Activated CD8-positive, alpha-beta T cell treated with anti-CD3 and anti-CD28 coated beads, Interleukin-2, amount 10 ng/mL, durations not matched to agents 7 days and 5 days (primary cell): ENCODE measurements around the gene LRFN2. TPM values are rescaled to one million over a fixed set of nuclear protein-coding genes. Genes with fewer than 3 reads are reported as not detected.

Source experiments
- ATAC-seq: fragments of 150-1000 bp; cut with Tn5 transposase; one replicate; pipeline ENCODE4 v1.10.0; 2021; ENCODE audit warnings: moderate library complexity
- CTCF ChIA-PET: fragments of 350-600 bp; sonication (Branson Sonifier 250); formaldehyde crosslinking; loops from one replicate; lab custom pipeline; 2021; ENCODE audit warnings: antibody characterized with exemption; lab: Charles Lee
- POLR2A ChIA-PET: fragments of 350-600 bp; sonication (Branson Sonifier 250); formaldehyde crosslinking; loops from one replicate; lab custom pipeline; 2021; ENCODE audit warnings: antibody characterized with exemption; lab: Charles Lee
- DNase-seq: peaks from one replicate; pipeline ENCODE4 v3.0.0-alpha.2; 2020
- H3K27ac Mint-ChIP-seq: one replicate; pipeline ENCODE4 v1.8.0; 2021; ENCODE audit warnings: mild to moderate bottlenecking, mixed read lengths
- H3K27me3 Mint-ChIP-seq: one replicate; pipeline ENCODE4 v1.8.0; 2021; ENCODE audit warnings: low read depth, mixed read lengths
- H3K36me3 Mint-ChIP-seq: one replicate; pipeline ENCODE4 v1.8.0; 2021; ENCODE audit warnings: low read depth, mixed read lengths
- H3K4me1 Mint-ChIP-seq: one replicate; pipeline ENCODE4 v1.8.0; 2021; ENCODE audit warnings: low read depth, mixed read lengths
- H3K4me3 Mint-ChIP-seq: one replicate; pipeline ENCODE4 v1.8.0; 2021; ENCODE audit warnings: mild to moderate bottlenecking, mixed read lengths
- H3K9me3 Mint-ChIP-seq: one replicate; pipeline ENCODE4 v1.8.0; 2022; ENCODE audit warnings: mixed read lengths; ENCODE audit not compliant: insufficient read depth
- total RNA-seq, 2 experiments: library from RNA; stranded (reverse); gene quantifications; one replicate each; pipeline ENCODE4 v1.2.3, GENCODE V29; 2021

Gene LRFN2
- total RNA-seq, 2 experiments from 2014 or later, result not detected

- POLR2A ChIA-PET, result no interaction called here
- Mint-ChIP-seq H3K27ac (no peak overlapping the region), H3K4me3 (peak overlapping the region; percentile 43), H3K36me3 (no peaks in the 10 kb centered on the region), H3K9me3 (no peaks in the 10 kb centered on the region), H3K4me1 (peaks cover 34% of the 10 kb centered on the region), H3K27me3 (peaks cover 43% of the 10 kb centered on the region)
- ATAC-seq, result no peak
- DNase-seq, result peak; percentile 22
- CTCF ChIA-PET, result interaction anchor here (1.5 kb wide), 1 partner anchor 257 kb away, joined by 3 read pairs; no protein-coding TSS in a partner anchor
These were observed 1.4 kb downstream of the LRFN2 start for GRCh38 chr6:40585651-40586269.

GRCh38 chr6:40585223-40585622, 1.9 kb downstream of the LRFN2 start:
- ATAC-seq (no peak), DNase-seq (no peak)
- H3K27me3 Mint-ChIP-seq, result peaks cover 40% of the 10 kb centered on the region
- POLR2A ChIA-PET, result no interaction called here
- H3K36me3 Mint-ChIP-seq, result no peaks in the 10 kb centered on the region
- CTCF ChIA-PET, result interaction anchor here (1.5 kb wide), 1 partner anchor 257 kb away, joined by 3 read pairs; no protein-coding TSS in a partner anchor
- H3K4me1 Mint-ChIP-seq, result peaks cover 34% of the 10 kb centered on the region
- no peaks in the 10 kb centered on the region for H3K9me3 Mint-ChIP-seq
- no peak overlapping the region for H3K27ac Mint-ChIP-seq
- no peak overlapping the region for H3K4me3 Mint-ChIP-seq

GRCh38 chr6:40584741-40585140, 2.4 kb downstream of the LRFN2 start:
- POLR2A ChIA-PET, result no interaction called here
- ATAC-seq (no peak), DNase-seq (no peak)
- no peaks in the 10 kb centered on the region for H3K9me3 Mint-ChIP-seq
- peaks cover 39% of the 10 kb centered on the region for H3K27me3 Mint-ChIP-seq
- H3K4me1 Mint-ChIP-seq, result peaks cover 34% of the 10 kb centered on the region
- CTCF ChIA-PET, result interaction anchor here (1.5 kb wide), 1 partner anchor 256 kb away, joined by 3 read pairs; no protein-coding TSS in a partner anchor
- H3K27ac Mint-ChIP-seq, result no peak overlapping the region
- no peak overlapping the region for H3K4me3 Mint-ChIP-seq
- H3K36me3 Mint-ChIP-seq, result no peaks in the 10 kb centered on the region

GRCh38 chr6:40583709-40584108, 3.5 kb downstream of the LRFN2 start:
- H3K27ac Mint-ChIP-seq, result peak overlapping the region; percentile 58
- ChIA-PET CTCF (interaction anchor here (1.1 kb wide), 1 partner anchor 34 kb away, joined by 4 read pairs; no protein-coding TSS in a partner anchor), POLR2A (no interaction called here)
- H3K4me3 Mint-ChIP-seq, result no peak overlapping the region
- DNase-seq (peak; percentile 36), ATAC-seq (no peak)
- peaks cover 33% of the 10 kb centered on the region for H3K27me3 Mint-ChIP-seq
- H3K9me3 Mint-ChIP-seq, result no peaks in the 10 kb centered on the region
- peaks cover 34% of the 10 kb centered on the region for H3K4me1 Mint-ChIP-seq
- no peaks in the 10 kb centered on the region for H3K36me3 Mint-ChIP-seq

GRCh38 chr6:40582892-40583291, 4.3 kb downstream of the LRFN2 start:
- CTCF ChIA-PET, result interaction anchor here (1.1 to 1.6 kb wide), 2 partner anchors 33 to 254 kb away, joined by 4 read pairs; no protein-coding TSS in a partner anchor
- DNase-seq (peak; percentile 26), ATAC-seq (no peak)
- Mint-ChIP-seq H3K27me3 (peaks cover 27% of the 10 kb centered on the region), H3K4me1 (peaks cover 34% of the 10 kb centered on the region), H3K36me3 (no peaks in the 10 kb centered on the region), H3K27ac (no peak overlapping the region), H3K9me3 (no peaks in the 10 kb centered on the region), H3K4me3 (no peak overlapping the region)
- POLR2A ChIA-PET, result no interaction called here

GRCh38 chr6:40579101-40579500, 8.1 kb downstream of the LRFN2 start:
- no peaks in the 10 kb centered on the region for H3K9me3 Mint-ChIP-seq
- CTCF ChIA-PET, result no interaction called here
- no peak overlapping the region for H3K27ac Mint-ChIP-seq
- no peak for DNase-seq
- POLR2A ChIA-PET, result no interaction called here
- no peaks in the 10 kb centered on the region for H3K36me3 Mint-ChIP-seq
- no peak for ATAC-seq
- peaks cover 10% of the 10 kb centered on the region for H3K4me1 Mint-ChIP-seq
- no peak overlapping the region for H3K4me3 Mint-ChIP-seq
- H3K27me3 Mint-ChIP-seq, result peaks cover 1% of the 10 kb centered on the region

GRCh38 chr6:40577672-40578071, 9.5 kb downstream of the LRFN2 start:
- Mint-ChIP-seq H3K36me3 (no peaks in the 10 kb centered on the region), H3K9me3 (no peaks in the 10 kb centered on the region)

GRCh38 chr6:40573221-40573620, 13.9 kb downstream of the LRFN2 start:
- Mint-ChIP-seq H3K27ac (no peak overlapping the region), H3K4me3 (no peak overlapping the region), H3K9me3 (no peaks in the 10 kb centered on the region), H3K27me3 (no peaks in the 10 kb centered on the region), H3K36me3 (no peaks in the 10 kb centered on the region), H3K4me1 (no peaks in the 10 kb centered on the region)
- ChIA-PET CTCF (interaction anchor here (1.8 kb wide), 1 partner anchor 14 kb away, joined by 5 read pairs; the partner anchor contains the start of gene LRFN2), POLR2A (no interaction called here)
- DNase-seq (no peak), ATAC-seq (no peak)

More at GRCh38 chr6:40577672-40578071, 9.5 kb downstream of the LRFN2 start:
- DNase-seq (no peak), ATAC-seq (no peak)
- Mint-ChIP-seq H3K4me1 (no peaks in the 10 kb centered on the region), H3K4me3 (no peak overlapping the region), H3K27me3 (no peaks in the 10 kb centered on the region), H3K27ac (no peak overlapping the region)
- CTCF ChIA-PET, result no interaction called here
- POLR2A ChIA-PET, result no interaction called here

GRCh38 chr6:40569162-40569910, 17.8 kb downstream of the LRFN2 start:
- Mint-ChIP-seq H3K9me3 (no peaks in the 10 kb centered on the region), H3K4me1 (no peaks in the 10 kb centered on the region), H3K27ac (no peak overlapping the region), H3K4me3 (no peak overlapping the region), H3K27me3 (peaks cover 5% of the 10 kb centered on the region), H3K36me3 (no peaks in the 10 kb centered on the region)
- ChIA-PET CTCF (no interaction called here), POLR2A (no interaction called here)
- DNase-seq (no peak), ATAC-seq (no peak)

GRCh38 chr6:40568062-40568708, 19.0 kb downstream of the LRFN2 start:
- H3K27ac Mint-ChIP-seq, result no peak overlapping the region
- DNase-seq (no peak), ATAC-seq (no peak)
- ChIA-PET POLR2A (no interaction called here), CTCF (no interaction called here)
- H3K4me1 Mint-ChIP-seq, result no peaks in the 10 kb centered on the region
- H3K4me3 Mint-ChIP-seq, result no peak overlapping the region
- H3K36me3 Mint-ChIP-seq, result no peaks in the 10 kb centered on the region
- peaks cover 6% of the 10 kb centered on the region for H3K27me3 Mint-ChIP-seq
- H3K9me3 Mint-ChIP-seq, result no peaks in the 10 kb centered on the region

- Mint-ChIP-seq H3K4me3 (no peak overlapping the region), H3K9me3 (no peaks in the 10 kb centered on the region), H3K27ac (no peak overlapping the region), H3K36me3 (no peaks in the 10 kb centered on the region), H3K27me3 (peaks cover 6% of the 10 kb centered on the region), H3K4me1 (no peaks in the 10 kb centered on the region)
- no peak for ATAC-seq
- no peak for DNase-seq
- ChIA-PET POLR2A (no interaction called here), CTCF (no interaction called here)
These were observed 24.1 kb downstream of the LRFN2 start for GRCh38 chr6:40563111-40563510.

- Mint-ChIP-seq H3K9me3 (no peaks in the 10 kb centered on the region), H3K4me3 (no peak overlapping the region), H3K27me3 (no peaks in the 10 kb centered on the region), H3K4me1 (no peaks in the 10 kb centered on the region), H3K36me3 (no peaks in the 10 kb centered on the region), H3K27ac (no peak overlapping the region)
- DNase-seq (no peak), ATAC-seq (no peak)
- CTCF ChIA-PET, result no interaction called here
- POLR2A ChIA-PET, result no interaction called here
These were observed 28.1 kb downstream of the LRFN2 start for GRCh38 chr6:40559056-40559455.
